ENCODE results near the gene BPGM. TPM values are rescaled to one million over a fixed set of nuclear protein-coding genes. Genes with fewer than 3 reads are reported as not detected.

Gene BPGM
- total and polyA plus RNA-seq, 9 of the 15 experiments (the other 6 are each of a cell fraction or from before 2014, with no cell fraction given), result 14.1 to 46.1 (median 21.2) TPM

GRCh38 chr7:134645935-134646334 is 718 bp upstream of the BPGM start (continued):
- TF ChIP-seq, protein P1, sequence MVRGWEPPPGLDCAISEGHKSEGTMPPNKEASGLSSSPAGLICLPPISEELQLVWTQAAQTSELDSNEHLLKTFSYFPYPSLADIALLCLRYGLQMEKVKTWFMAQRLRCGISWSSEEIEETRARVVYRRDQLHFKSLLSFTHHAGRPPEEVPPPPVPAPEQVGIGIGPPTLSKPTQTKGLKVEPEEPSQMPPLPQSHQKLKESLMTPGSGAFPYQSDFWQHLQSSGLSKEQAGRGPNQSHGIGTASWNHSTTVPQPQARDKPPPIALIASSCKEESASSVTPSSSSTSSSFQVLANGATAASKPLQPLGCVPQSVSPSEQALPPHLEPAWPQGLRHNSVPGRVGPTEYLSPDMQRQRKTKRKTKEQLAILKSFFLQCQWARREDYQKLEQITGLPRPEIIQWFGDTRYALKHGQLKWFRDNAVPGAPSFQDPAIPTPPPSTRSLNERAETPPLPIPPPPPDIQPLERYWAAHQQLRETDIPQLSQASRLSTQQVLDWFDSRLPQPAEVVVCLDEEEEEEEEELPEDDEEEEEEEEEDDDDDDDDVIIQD (CRISPR knock-in tag; IDR thresholded peaks at IDR 0.05), result no peak
- no peak for TF ChIP-seq HOXB6 (CRISPR knock-in tag; IDR thresholded peaks at IDR 0.05; ENCODE audit: borderline replicate concordance)
- no peak for TF ChIP-seq CTCFL (IDR thresholded peaks at IDR 0.05; ENCODE audit: borderline replicate concordance, insufficient read depth, low read depth, low read length, poor library complexity, severe bottlenecking)
- TF ChIP-seq TEAD2 (tag; IDR thresholded peaks at IDR 0.05), result no peak
- TF ChIP-seq MAFK (IDR thresholded peaks at IDR 0.05; ENCODE audit: low read length), result no peak
- TF ChIP-seq MEF2D (tag; conservative IDR thresholded peaks at IDR 0.05; ENCODE audit: low read depth), result no peak
- peak; percentile 83 for TF ChIP-seq TGIF2 (CRISPR knock-in tag; IDR thresholded peaks at IDR 0.05)
- no peak for TF ChIP-seq XRCC5 (IDR thresholded peaks at IDR 0.05; ENCODE audit: low read depth, low read length)
- TF ChIP-seq ZNF75A (CRISPR knock-in tag; IDR thresholded peaks at IDR 0.05), result no peak
- no peak for TF ChIP-seq ZBTB26 (CRISPR knock-in tag; IDR thresholded peaks at IDR 0.05)
- TF ChIP-seq TFE3 (CRISPR knock-in tag; IDR thresholded peaks at IDR 0.05), result no peak
- no peak for TF ChIP-seq ILF3 (IDR thresholded peaks at IDR 0.05; ENCODE audit: borderline replicate concordance)
- no peak for TF ChIP-seq ZKSCAN1 (IDR thresholded peaks at IDR 0.05; ENCODE audit: low read depth, low read length)
- no peak for TF ChIP-seq RBFOX2 (IDR thresholded peaks at IDR 0.05; ENCODE audit: low read depth, low read length)
- peak in 1 of 2 experiments; percentile 44; a peak in 1 of 4 replicates for TF ChIP-seq SIN3A (IDR thresholded peaks at IDR 0.05; ENCODE audit: borderline replicate concordance in 2 of 2, control insufficient read depth in 1 of 2, low read depth in 2 of 2, low read length in 2 of 2)
- no peak for TF ChIP-seq PCBP2 (IDR thresholded peaks at IDR 0.05; ENCODE audit: low read depth, low read length, poor library complexity, severe bottlenecking)
- TF ChIP-seq CBFA2T2 (conservative IDR thresholded peaks at IDR 0.05), result no peak
- no peak for TF ChIP-seq SMAD1 (IDR thresholded peaks at IDR 0.05; ENCODE audit: low read depth, low read length, partially characterized antibody)
- TF ChIP-seq E2F1 (CRISPR knock-in tag; IDR thresholded peaks at IDR 0.05), result no peak
- TF ChIP-seq ZNF717 (CRISPR knock-in tag; IDR thresholded peaks at IDR 0.05), result no peak
- TF ChIP-seq ZNF253 (CRISPR knock-in tag; conservative IDR thresholded peaks at IDR 0.05), result no peak
- no peak for TF ChIP-seq HMG20B (CRISPR knock-in tag; IDR thresholded peaks at IDR 0.05)

Data from K562 (cell line).